Measurements from ENCODE around the gene PCCA. TPM values are rescaled to one million over a fixed set of nuclear protein-coding genes. Genes with fewer than 3 reads are reported as not detected.
"Not testable (repeated sequence)": the region's sequence is repeated elsewhere in the genome, so short reads cannot be mapped to it uniquely, and the experiment has no call there.

Gene PCCA
- polyA plus RNA-seq, 2 of the 4 experiments (the other 2 are of a cell fraction), result 13.2 to 13.7 TPM

DNA sequence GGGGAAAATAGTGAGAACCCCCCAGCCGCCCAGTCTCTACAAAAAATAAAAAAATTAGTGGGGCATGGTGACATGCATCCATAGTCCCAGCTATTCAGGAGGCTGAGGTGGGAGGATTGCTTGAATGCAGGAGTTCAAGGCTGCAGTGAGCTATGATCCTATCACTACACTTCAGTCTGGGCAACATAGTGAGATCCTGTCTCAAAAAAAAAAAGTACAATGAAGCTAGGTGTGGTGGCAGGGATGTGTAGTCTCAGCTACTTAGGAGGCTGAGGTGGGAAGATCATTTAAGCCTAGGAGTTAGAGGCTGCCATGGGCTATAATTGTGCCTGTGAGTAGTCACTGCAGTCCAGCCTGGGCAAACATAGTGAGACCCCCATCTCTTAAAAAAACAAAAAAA lies 8.9 kb downstream of the PCCA start:
- no peak overlapping the region for H3K4me3 ChIP-seq
- ATAC-seq (no peak), DNase-seq (ENCODE audit: low read depth in 1 of 2, low spot score in 1 of 2) (no peak), FAIRE-seq (no peak)
- H3K4me2 ChIP-seq, result no peak overlapping the region
- no peak for TF ChIP-seq EHMT2 (IDR thresholded peaks at IDR 0.05; ENCODE audit: low read depth)
- no peak for TF ChIP-seq CEBPB (IDR thresholded peaks at IDR 0.05)
- TF ChIP-seq, protein P1, sequence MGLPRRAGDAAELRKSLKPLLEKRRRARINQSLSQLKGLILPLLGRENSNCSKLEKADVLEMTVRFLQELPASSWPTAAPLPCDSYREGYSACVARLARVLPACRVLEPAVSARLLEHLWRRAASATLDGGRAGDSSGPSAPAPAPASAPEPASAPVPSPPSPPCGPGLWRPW (IDR thresholded peaks at IDR 0.05), result no peak
- no peak for TF ChIP-seq JUN (IDR thresholded peaks at IDR 0.05)
- no peak for TF ChIP-seq KDM1A (IDR thresholded peaks at IDR 0.05; ENCODE audit: low read depth)
- TF ChIP-seq, protein P2, sequence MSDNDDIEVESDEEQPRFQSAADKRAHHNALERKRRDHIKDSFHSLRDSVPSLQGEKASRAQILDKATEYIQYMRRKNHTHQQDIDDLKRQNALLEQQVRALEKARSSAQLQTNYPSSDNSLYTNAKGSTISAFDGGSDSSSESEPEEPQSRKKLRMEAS (IDR thresholded peaks at IDR 0.05), result no peak
- no peak for TF ChIP-seq SMC3 (IDR thresholded peaks at IDR 0.05)
- TF ChIP-seq POLR2A (IDR thresholded peaks at IDR 0.05; ENCODE audit: low read length), result no peak
- TF ChIP-seq CBX8 (IDR thresholded peaks at IDR 0.05), result no peak
- no peaks in the 10 kb centered on the region for H3K9me3 ChIP-seq
- ChIA-PET CTCF (no interaction called here), POLR2A (interaction anchor here (2.2 kb wide), 1 partner anchor 9 kb away, joined by 13 read pairs; the partner anchor contains the start of gene PCCA)
- peaks cover 30% of the 10 kb centered on the region for H3K4me1 ChIP-seq
- WGBS (ENCODE audit: missing lambda C conversion rate), result 100% methylated on average over 1 of the region's 1 CpG
- peak overlapping the region in 1 of 2 experiments; percentile 57; a peak in 2 of 6 replicates for H3K27ac ChIP-seq

- no peak for TF ChIP-seq MAZ (IDR thresholded peaks at IDR 0.05; ENCODE audit: borderline replicate concordance, low read depth, low read length)
- Histone ChIP-seq H3K4me1 (peaks cover 30% of the 10 kb centered on the region), H3K9me3 (no peaks in the 10 kb centered on the region), H3K4me3 (no peak overlapping the region), H3K27ac (peak overlapping the region; percentile 57 to 60; a peak in 4 of 6 replicates), H3K4me2 (peak overlapping the region; percentile 15; the same call in 2 of the 3 replicates)
- DNase-seq (ENCODE audit: low read depth in 1 of 2, low spot score in 1 of 2), result no peak
- POLR2A ChIA-PET, result interaction anchor here (2.2 kb wide), 1 partner anchor 10 kb away, joined by 13 read pairs; the partner anchor contains the start of gene PCCA
- WGBS (ENCODE audit: missing lambda C conversion rate), result 87% methylated on average over 6 of the region's 6 CpGs
- CTCF ChIA-PET, result no interaction called here
- FAIRE-seq, result no peak
- ATAC-seq, result no peak; a peak in 1 of 6 replicates
Observed at GRCh38 chr13:100098445-100099116, 9.7 kb downstream of the PCCA start.

- DNase-seq (ENCODE audit: low read depth in 1 of 2, low spot score in 1 of 2); ATAC-seq; H3K9me3 ChIP-seq; H3K4me3 ChIP-seq; CTCF ChIA-PET; FAIRE-seq: not testable (repeated sequence)
- POLR2A ChIA-PET, result interaction anchor here (2.2 kb wide), 1 partner anchor 10 kb away, joined by 13 read pairs; the partner anchor contains the start of gene PCCA
- peaks cover 30% of the 10 kb centered on the region for H3K4me1 ChIP-seq
- peak overlapping the region; percentile 60; a peak in 4 of 6 replicates for H3K27ac ChIP-seq
- 92% methylated on average over 7 of the region's 8 CpGs for WGBS (ENCODE audit: missing lambda C conversion rate)
- peak overlapping the region; percentile 15; the same call in 2 of the 3 replicates for H3K4me2 ChIP-seq
Observed at GRCh38 chr13:100099117-100099445, 10.2 kb downstream of the PCCA start.

DNA sequence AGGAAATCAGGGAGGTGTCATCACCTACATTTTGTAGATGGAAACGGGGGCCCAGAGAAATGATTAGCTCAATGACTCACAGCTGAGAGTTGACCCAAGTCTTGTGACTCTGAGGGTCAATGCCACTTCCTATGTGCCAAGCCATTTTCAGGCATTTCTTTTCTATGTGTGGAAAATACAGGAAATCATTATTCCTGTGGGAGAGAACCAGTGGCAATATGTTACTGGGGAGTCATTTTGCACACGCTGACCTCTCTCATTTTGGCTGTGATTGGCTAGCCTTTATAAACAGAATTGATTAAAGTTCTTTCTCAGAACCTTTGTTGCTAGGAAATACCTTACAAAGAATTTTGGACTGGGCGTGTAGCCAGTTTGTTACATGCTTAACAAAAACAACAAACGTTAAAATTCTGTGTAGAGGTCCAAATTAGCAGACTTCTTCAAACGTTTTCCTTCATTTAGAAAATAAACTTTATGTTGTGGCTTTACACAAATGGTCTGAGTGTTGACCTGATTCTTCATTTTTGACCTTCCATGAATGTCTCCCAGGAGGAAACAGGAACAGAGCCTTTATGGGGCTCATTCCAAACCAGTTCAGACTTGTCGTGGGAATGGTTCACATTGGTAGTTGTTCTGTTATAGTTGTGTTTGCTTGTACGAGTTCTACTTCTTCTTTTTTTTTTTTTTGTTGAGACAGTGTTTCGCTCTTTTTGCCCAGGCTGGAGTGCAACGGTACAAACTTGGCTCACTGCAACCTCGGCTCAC lies 11.4 kb downstream of the PCCA start:
- no peak overlapping the region for H3K4me3 ChIP-seq
- DNase-seq (ENCODE audit: low read depth in 1 of 2, low spot score in 1 of 2), result peak; percentile 19 to 31

More for the DNA sequence above, 11.4 kb downstream of the PCCA start:
- H3K4me1 ChIP-seq, result peaks cover 30% of the 10 kb centered on the region
- TF ChIP-seq JUNB (IDR thresholded peaks at IDR 0.05) (0 out of 2 replicates have a peak, but pooled peaks have one; percentile 18), FOSL2 (IDR thresholded peaks at IDR 0.05) (no peak), FOSL2 (CRISPR knock-in tag; IDR thresholded peaks at IDR 0.05) (peak; percentile 40; the same call in 1 of the 2 replicates)
- TF ChIP-seq, protein P3, sequence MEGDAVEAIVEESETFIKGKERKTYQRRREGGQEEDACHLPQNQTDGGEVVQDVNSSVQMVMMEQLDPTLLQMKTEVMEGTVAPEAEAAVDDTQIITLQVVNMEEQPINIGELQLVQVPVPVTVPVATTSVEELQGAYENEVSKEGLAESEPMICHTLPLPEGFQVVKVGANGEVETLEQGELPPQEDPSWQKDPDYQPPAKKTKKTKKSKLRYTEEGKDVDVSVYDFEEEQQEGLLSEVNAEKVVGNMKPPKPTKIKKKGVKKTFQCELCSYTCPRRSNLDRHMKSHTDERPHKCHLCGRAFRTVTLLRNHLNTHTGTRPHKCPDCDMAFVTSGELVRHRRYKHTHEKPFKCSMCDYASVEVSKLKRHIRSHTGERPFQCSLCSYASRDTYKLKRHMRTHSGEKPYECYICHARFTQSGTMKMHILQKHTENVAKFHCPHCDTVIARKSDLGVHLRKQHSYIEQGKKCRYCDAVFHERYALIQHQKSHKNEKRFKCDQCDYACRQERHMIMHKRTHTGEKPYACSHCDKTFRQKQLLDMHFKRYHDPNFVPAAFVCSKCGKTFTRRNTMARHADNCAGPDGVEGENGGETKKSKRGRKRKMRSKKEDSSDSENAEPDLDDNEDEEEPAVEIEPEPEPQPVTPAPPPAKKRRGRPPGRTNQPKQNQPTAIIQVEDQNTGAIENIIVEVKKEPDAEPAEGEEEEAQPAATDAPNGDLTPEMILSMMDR (IDR thresholded peaks at IDR 0.05), result no peak
- H3K9me3 ChIP-seq, result no peaks in the 10 kb centered on the region
- WGBS (ENCODE audit: missing lambda C conversion rate), result 58% methylated on average over 10 of the region's 10 CpGs
- FAIRE-seq, result no peak
- peak; percentile 39 to 40; a peak in 3 of 6 replicates for ATAC-seq
- ChIA-PET POLR2A (no interaction called here), CTCF (no interaction called here)
- H3K27ac ChIP-seq, result peak overlapping the region; percentile 60
- H3K4me2 ChIP-seq, result peak overlapping the region; percentile 64

Data from A549 (cell line).